Bronchial epithelial cell (primary cell): ENCODE results near the gene HINT2. TPM values are rescaled to one million over a fixed set of nuclear protein-coding genes. Genes with fewer than 3 reads are reported as not detected.

Experiments
- DNase-seq: peaks from one replicate; pipeline ENCODE4 v3.0.0-alpha.2; 2010; ENCODE audit warnings: low read depth
- FAIRE-seq: peaks from 2 replicates; lab custom pipeline; 2011; peaks lifted over from hg19 to GRCh38; lab: Jason Lieb, UNC
- H3K27me3 ChIP-seq: 2 replicates; pipeline ENCODE4 v1.5.1; 2011; ENCODE audit warnings: low read length; ENCODE audit not compliant: control insufficient read depth, insufficient read depth
- H3K36me3 ChIP-seq: 2 replicates; pipeline ENCODE4 v1.5.1; 2011; ENCODE audit warnings: low read length; ENCODE audit not compliant: control insufficient read depth, insufficient read depth
- H3K4me3 ChIP-seq: 2 replicates; pipeline ENCODE4 v1.5.1; 2011; ENCODE audit warnings: mild to moderate bottlenecking, low read depth, low read length, control low read depth
- CTCF ChIP-seq: IDR thresholded peaks from 2 replicates; pipeline ENCODE4 v1.5.1; 2011; ENCODE audit warnings: mild to moderate bottlenecking, moderate library complexity, low read length, control low read depth, inconsistent platforms; ENCODE audit not compliant: insufficient read depth, severe bottlenecking
- total RNA-seq: library from RNA; depleted of rRNA; stranded (reverse); fragments of >200 nt; gene quantifications from 2 replicates; pipeline ENCODE4 v1.2.1, GENCODE V29; 2014

The HINT2 gene
- total RNA-seq, 1 donor from 2014 or later = 22.6 TPM

GRCh38 chr9:35831040-35831439, 16.2 kb upstream of the HINT2 start:
- no peaks in the 10 kb centered on the region for H3K27me3 ChIP-seq
- no peak overlapping the region for H3K4me3 ChIP-seq
- TF ChIP-seq CTCF = no peak
- H3K36me3 ChIP-seq = no peaks in the 10 kb centered on the region
- FAIRE-seq = peak; percentile 83
- no peak for DNase-seq

GRCh38 chr9:35829764-35830096, 14.9 kb upstream of the HINT2 start:
- no peak for DNase-seq
- no peaks in the 10 kb centered on the region for H3K36me3 ChIP-seq
- peak overlapping the region; percentile 69 for H3K4me3 ChIP-seq
- no peak for TF ChIP-seq CTCF
- H3K27me3 ChIP-seq = no peaks in the 10 kb centered on the region
- no peak for FAIRE-seq

GRCh38 chr9:35829084-35829763, 14.4 kb upstream of the HINT2 start, which contains the start of gene TMEM8B:
TSS of gene TMEM8B (plus strand) at chr9:35829228. CDS start at chr9:35829448, 220 bp downstream.
- DNase-seq = peak; percentile 78
- peak within 1 kb of the TSS; percentile 69 for H3K4me3 ChIP-seq
- no peak for FAIRE-seq
- no peaks in the 10 kb centered on the region for H3K27me3 ChIP-seq
- H3K36me3 ChIP-seq = no peaks in the 10 kb centered on the region
- no peak for TF ChIP-seq CTCF

- no peak for DNase-seq
- peak within 1 kb of the TSS; percentile 69 for H3K4me3 ChIP-seq
- no peak for TF ChIP-seq CTCF
- H3K27me3 ChIP-seq = no peaks in the 10 kb centered on the region
- H3K36me3 ChIP-seq = no peaks in the 10 kb centered on the region
- FAIRE-seq = no peak
These were observed 13.9 kb upstream of the HINT2 start, which contains the start of gene FAM221B for GRCh38 chr9:35828716-35829083. TSS of gene FAM221B (minus strand) at chr9:35828732. CDS start at chr9:35826161, 2,571 bp downstream.

- Histone ChIP-seq H3K4me3 (no peak overlapping the region), H3K27me3 (no peaks in the 10 kb centered on the region), H3K36me3 (no peaks in the 10 kb centered on the region)
- no peak for TF ChIP-seq CTCF
- FAIRE-seq (no peak), DNase-seq (peak; percentile 45)
These were observed 12.6 kb upstream of the HINT2 start for GRCh38 chr9:35827486-35827885.
